Parathyroid adenoma (tissue), 2 donors: ENCODE measurements around the gene TIMM10B.

Experiments used
- H2AFZ ChIP-seq: fragments of 300-600 bp; sonication (generic); one replicate; pipeline ENCODE4 v1.7.0; 2017; ENCODE audit warnings: antibody characterized with exemption, mild to moderate bottlenecking
- H3K27ac ChIP-seq: fragments of 300-600 bp; sonication (generic); one replicate; pipeline ENCODE4 v1.7.0; 2017
- H3K27me3 ChIP-seq: fragments of 300-600 bp; sonication (generic); one replicate; pipeline ENCODE4 v1.7.0; 2017; ENCODE audit warnings: low read length; ENCODE audit not compliant: control insufficient read depth, insufficient read depth
- H3K36me3 ChIP-seq: fragments of 300-600 bp; sonication (generic); one replicate; pipeline ENCODE4 v1.7.0; 2017; ENCODE audit warnings: low read length; ENCODE audit not compliant: control insufficient read depth, insufficient read depth
- H3K4me1 ChIP-seq: fragments of 300-600 bp; sonication (generic); one replicate; pipeline ENCODE4 v1.7.0; 2017; ENCODE audit warnings: control low read depth
- H3K4me2 ChIP-seq: fragments of 300-600 bp; sonication (generic); one replicate; pipeline ENCODE4 v1.7.0; 2017; ENCODE audit warnings: low read length
- H3K4me3 ChIP-seq: fragments of 300-600 bp; sonication (generic); one replicate; pipeline ENCODE4 v1.7.0; 2017; ENCODE audit warnings: low read depth, low read length
- H3K79me2 ChIP-seq: fragments of 300-600 bp; sonication (generic); one replicate; pipeline ENCODE4 v1.7.0; 2017; ENCODE audit warnings: control low read depth
- H3K9ac ChIP-seq: fragments of 300-600 bp; sonication (generic); one replicate; pipeline ENCODE4 v1.7.0; 2017; ENCODE audit warnings: mild to moderate bottlenecking
- H3K9me3 ChIP-seq: fragments of 300-600 bp; sonication (generic); one replicate; pipeline ENCODE4 v1.7.0; 2017; ENCODE audit warnings: low read length; ENCODE audit not compliant: control insufficient read depth
- CTCF ChIP-seq: fragments of 300-600 bp; sonication (generic); IDR thresholded peaks from one replicate; pipeline ENCODE4 v1.7.0; 2017; ENCODE audit warnings: antibody characterized with exemption, mild to moderate bottlenecking
- donor health status: primary hyperparathyroidism.

Gene TIMM10B

GRCh38 chr11:6437993-6438392 lies 43.3 kb upstream of the TIMM10B start:
- H2AFZ ChIP-seq = no peak overlapping the region
- H3K9me3 ChIP-seq = no peaks in the 10 kb centered on the region
- no peak for TF ChIP-seq CTCF
- H3K4me2 ChIP-seq = no peak overlapping the region
- H3K4me1 ChIP-seq = no peaks in the 10 kb centered on the region
- no peak overlapping the region for H3K4me3 ChIP-seq
- H3K36me3 ChIP-seq = no peaks in the 10 kb centered on the region
- H3K27ac ChIP-seq = no peak overlapping the region
- no peak overlapping the region for H3K9ac ChIP-seq
- H3K27me3 ChIP-seq = no peaks in the 10 kb centered on the region
- H3K79me2 ChIP-seq = no peaks in the 10 kb centered on the region

GRCh38 chr11:6438979-6439571 lies 42.2 kb upstream of the TIMM10B start:
- no peaks in the 10 kb centered on the region for H3K4me1 ChIP-seq

DNA sequence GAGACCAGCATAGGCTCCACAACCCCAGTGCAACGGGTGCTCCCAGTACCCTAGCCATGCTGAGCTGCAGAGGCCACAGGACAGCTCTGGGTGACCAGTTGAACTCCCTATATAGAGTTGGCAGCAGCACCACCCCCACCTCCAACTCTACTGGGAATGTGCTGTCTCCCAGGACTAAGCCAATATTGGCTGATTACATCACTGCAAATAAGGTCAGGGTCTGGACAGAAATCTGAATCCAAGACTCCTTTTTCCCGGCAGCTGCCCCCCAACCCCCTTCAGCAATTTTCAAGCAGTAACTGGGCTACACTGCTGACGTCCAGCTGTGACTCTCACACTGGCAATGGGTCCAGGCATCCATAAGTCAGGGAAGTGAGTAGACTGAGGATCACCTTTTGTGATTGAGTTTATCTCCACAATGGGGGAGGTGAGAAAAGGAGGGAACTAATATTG lies 40.4 kb upstream of the TIMM10B start, which contains the start of gene HPX:
TSS of gene HPX (minus strand) at position 82 of the 453 bp plus-strand sequence. CDS start at position 58, 24 bp downstream.
- Histone ChIP-seq H3K9ac (no peak within 1 kb of the TSS), H3K4me2 (no peak within 1 kb of the TSS), H3K27ac (no peak within 1 kb of the TSS), H3K27me3 (no peaks in the 10 kb centered on the region), H3K36me3 (no peaks in the 10 kb centered on the region), H2AFZ (no peak within 1 kb of the TSS), H3K4me3 (no peak within 1 kb of the TSS), H3K79me2 (no peaks in the 10 kb centered on the region), H3K4me1 (no peaks in the 10 kb centered on the region), H3K9me3 (no peaks in the 10 kb centered on the region)
- TF ChIP-seq CTCF = no peak

More at GRCh38 chr11:6438979-6439571, 42.2 kb upstream of the TIMM10B start:
- no peak overlapping the region for H3K4me3 ChIP-seq
- H3K27ac ChIP-seq = no peak overlapping the region
- H3K9ac ChIP-seq = no peak overlapping the region
- no peaks in the 10 kb centered on the region for H3K27me3 ChIP-seq
- no peak overlapping the region for H3K4me2 ChIP-seq
- H3K79me2 ChIP-seq = no peaks in the 10 kb centered on the region
- no peaks in the 10 kb centered on the region for H3K36me3 ChIP-seq
- H2AFZ ChIP-seq = peak overlapping the region; percentile 7
- no peaks in the 10 kb centered on the region for H3K9me3 ChIP-seq
- TF ChIP-seq CTCF = peak; percentile 25

DNA sequence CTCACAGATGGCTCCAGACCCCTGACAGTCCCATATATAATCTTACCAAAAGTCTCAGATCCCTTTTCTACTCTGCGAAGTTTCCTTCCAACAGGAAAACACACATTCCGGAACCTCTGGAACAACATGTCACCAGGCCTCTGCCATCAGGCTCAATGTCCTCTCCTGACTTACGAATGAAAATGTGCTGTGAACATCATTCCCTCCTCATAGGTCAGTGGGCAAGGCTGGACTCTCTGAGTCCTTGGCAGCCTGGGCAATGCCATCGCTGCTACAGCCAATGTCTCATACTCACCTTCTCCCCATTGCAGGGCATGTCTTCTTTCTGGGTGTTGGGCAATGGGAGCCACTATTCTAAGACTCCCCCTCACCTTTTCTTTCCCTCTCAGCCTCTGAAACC lies 38.9 kb upstream of the TIMM10B start:
- Histone ChIP-seq H3K79me2 (no peaks in the 10 kb centered on the region), H3K9me3 (no peaks in the 10 kb centered on the region), H3K27ac (no peak overlapping the region), H3K4me1 (no peaks in the 10 kb centered on the region), H3K27me3 (no peaks in the 10 kb centered on the region), H3K4me3 (no peak overlapping the region), H3K4me2 (no peak overlapping the region), H3K9ac (no peak overlapping the region), H3K36me3 (no peaks in the 10 kb centered on the region), H2AFZ (no peak overlapping the region)
- TF ChIP-seq CTCF = no peak
